ENCODE data around the gene TARBP2. TPM values are rescaled to one million over a fixed set of nuclear protein-coding genes. Genes with fewer than 3 reads are reported as not detected.

The TARBP2 gene
- total RNA-seq, 1 experiment from 2014 or later: 82.0 TPM

DNA sequence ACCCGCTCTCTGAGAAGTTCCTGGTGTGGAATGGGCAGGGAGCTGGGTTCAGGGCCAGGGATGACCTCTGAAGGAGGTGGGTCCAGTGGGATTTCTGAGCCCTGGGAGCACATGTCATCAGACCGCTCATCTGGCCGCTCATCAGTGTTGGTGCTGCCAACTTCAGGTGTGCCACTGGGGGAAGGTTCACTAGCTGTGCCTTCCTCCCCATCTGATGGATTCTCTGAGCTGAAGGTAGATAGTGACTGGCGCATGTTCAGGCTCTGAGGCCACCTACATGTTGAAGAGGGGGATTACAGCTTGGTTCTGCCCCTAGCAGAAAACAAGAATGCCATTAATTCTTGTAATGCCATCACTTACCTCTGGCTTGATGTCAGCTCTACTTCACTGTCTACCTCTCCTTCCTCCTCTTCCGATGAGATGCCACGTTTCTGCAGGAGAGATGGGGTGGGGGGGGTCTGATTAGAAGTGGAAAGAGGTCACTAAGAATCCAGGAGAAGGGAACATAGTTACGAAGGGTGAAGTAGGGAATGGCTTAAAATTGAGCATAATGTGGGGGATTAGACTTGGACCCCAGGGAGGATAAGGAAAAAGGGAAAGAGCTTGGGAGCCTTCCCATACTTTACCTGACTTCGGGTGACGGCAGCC is 19.0 kb upstream of the TARBP2 start:
- H3K4me3 ChIP-seq (ENCODE audit: low read length): no peak overlapping the region
- POLR2A ChIA-PET (ENCODE audit: unreplicated experiment): no interaction called here
- H3K9me2 ChIP-seq (replicated peaks; ENCODE audit: low read length): no peaks in the 10 kb centered on the region
- TF ChIP-seq EZH2phosphoT487 (IDR thresholded peaks at IDR 0.05; ENCODE audit: borderline replicate concordance, low read length): no peak
- TF ChIP-seq, protein P1, sequence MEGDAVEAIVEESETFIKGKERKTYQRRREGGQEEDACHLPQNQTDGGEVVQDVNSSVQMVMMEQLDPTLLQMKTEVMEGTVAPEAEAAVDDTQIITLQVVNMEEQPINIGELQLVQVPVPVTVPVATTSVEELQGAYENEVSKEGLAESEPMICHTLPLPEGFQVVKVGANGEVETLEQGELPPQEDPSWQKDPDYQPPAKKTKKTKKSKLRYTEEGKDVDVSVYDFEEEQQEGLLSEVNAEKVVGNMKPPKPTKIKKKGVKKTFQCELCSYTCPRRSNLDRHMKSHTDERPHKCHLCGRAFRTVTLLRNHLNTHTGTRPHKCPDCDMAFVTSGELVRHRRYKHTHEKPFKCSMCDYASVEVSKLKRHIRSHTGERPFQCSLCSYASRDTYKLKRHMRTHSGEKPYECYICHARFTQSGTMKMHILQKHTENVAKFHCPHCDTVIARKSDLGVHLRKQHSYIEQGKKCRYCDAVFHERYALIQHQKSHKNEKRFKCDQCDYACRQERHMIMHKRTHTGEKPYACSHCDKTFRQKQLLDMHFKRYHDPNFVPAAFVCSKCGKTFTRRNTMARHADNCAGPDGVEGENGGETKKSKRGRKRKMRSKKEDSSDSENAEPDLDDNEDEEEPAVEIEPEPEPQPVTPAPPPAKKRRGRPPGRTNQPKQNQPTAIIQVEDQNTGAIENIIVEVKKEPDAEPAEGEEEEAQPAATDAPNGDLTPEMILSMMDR (conservative IDR thresholded peaks at IDR 0.05; ENCODE audit: low read depth, low read length): peak; percentile 33
- ATAC-seq (peak; percentile 26), DNase-seq (peak; percentile 36)
- H3K4me2 ChIP-seq (ENCODE audit: low read length): no peak overlapping the region
- H3K9me3 ChIP-seq (ENCODE audit: low read length): no peaks in the 10 kb centered on the region
- TSS peak; percentile 4 for BruUV-seq (replicated peaks)
- peaks cover 37% of the 10 kb centered on the region for H4K20me1 ChIP-seq (ENCODE audit: low read length)
- H3K79me2 ChIP-seq (ENCODE audit: low read length): no peaks in the 10 kb centered on the region; the same call in 1 of the 2 replicates
- intact Hi-C loops (cut with micrococcal nuclease): no loop called here
- peaks cover 59% of the 10 kb centered on the region for H3K36me3 ChIP-seq (ENCODE audit: low read depth, low read length)
- no peak overlapping the region for H2AFZ ChIP-seq (ENCODE audit: low read length)
- no peaks in the 10 kb centered on the region for H3K27me3 ChIP-seq (ENCODE audit: low read length)
- H3F3A ChIP-seq (ENCODE audit: low read length, unreplicated experiment): peaks cover 25% of the 10 kb centered on the region
- no peak overlapping the region for H3K9ac ChIP-seq (ENCODE audit: low read length)
- no peaks in the 10 kb centered on the region for H3K4me1 ChIP-seq (ENCODE audit: insufficient read depth, low read length)
- no peak overlapping the region for H3K27ac ChIP-seq (ENCODE audit: low read length)
- CTCF ChIA-PET: interaction anchor here (0.8 to 1.0 kb wide), 2 partner anchors 23 to 26 kb away, joined by 4 to 9 read pairs; no protein-coding TSS in a partner anchor

DNA sequence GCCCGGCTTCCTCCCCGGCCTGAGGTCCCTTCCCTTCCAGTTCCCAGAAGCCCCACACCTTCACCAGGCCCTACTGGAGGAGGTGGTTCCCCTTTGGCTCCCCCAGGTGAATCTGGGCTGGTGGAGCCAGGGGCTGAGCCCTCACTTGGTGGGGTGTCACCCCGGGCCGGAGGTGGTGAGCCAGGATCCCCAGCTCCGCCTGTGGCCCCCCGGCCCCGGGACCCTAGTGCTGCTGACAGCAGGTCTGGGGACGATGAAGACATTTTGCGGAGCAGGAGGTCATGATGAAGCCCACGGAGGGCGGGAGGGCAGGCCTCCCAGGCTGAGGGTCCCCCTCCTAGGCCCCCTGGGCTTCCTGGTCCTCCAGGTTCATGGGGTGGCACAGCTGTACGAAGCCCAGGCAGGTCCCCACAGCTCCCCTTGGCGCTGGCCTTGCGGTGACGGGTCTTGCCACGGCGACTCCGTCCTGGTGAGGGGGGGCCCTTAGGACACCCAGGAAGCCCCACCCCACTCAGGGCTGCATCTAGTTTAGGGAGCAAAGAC is 18.4 kb upstream of the TARBP2 start:
- no peaks in the 10 kb centered on the region for H3K9me2 ChIP-seq (replicated peaks; ENCODE audit: low read length)
- no peak for ATAC-seq
- no TSS peak for BruUV-seq (replicated peaks)
- no peak overlapping the region for H3K4me3 ChIP-seq (ENCODE audit: low read length)
- H3F3A ChIP-seq (ENCODE audit: low read length, unreplicated experiment): peaks cover 24% of the 10 kb centered on the region
- peaks cover 57% of the 10 kb centered on the region for H3K36me3 ChIP-seq (ENCODE audit: low read depth, low read length)
- H4K20me1 ChIP-seq (ENCODE audit: low read length): peaks cover 33% of the 10 kb centered on the region
- no peak for DNase-seq
- H3K79me2 ChIP-seq (ENCODE audit: low read length): no peaks in the 10 kb centered on the region; the same call in 1 of the 2 replicates
- H3K9me3 ChIP-seq (ENCODE audit: low read length): no peaks in the 10 kb centered on the region
- no peak overlapping the region for H3K9ac ChIP-seq (ENCODE audit: low read length)
- H3K4me1 ChIP-seq (ENCODE audit: insufficient read depth, low read length): no peaks in the 10 kb centered on the region
- H3K27ac ChIP-seq (ENCODE audit: low read length): no peak overlapping the region
- ChIA-PET CTCF (interaction anchor here (0.9 kb wide), 1 partner anchor 26 kb away, joined by 4 read pairs; no protein-coding TSS in a partner anchor), POLR2A (ENCODE audit: unreplicated experiment) (interaction anchor here (0.5 kb wide), 1 partner anchor 9 kb away, joined by 7 read pairs; no protein-coding TSS in a partner anchor)
- no peak overlapping the region for H3K4me2 ChIP-seq (ENCODE audit: low read length)
- intact Hi-C loops (cut with micrococcal nuclease): no loop called here
- H2AFZ ChIP-seq (ENCODE audit: low read length): no peak overlapping the region
- TF ChIP-seq EZH2phosphoT487 (IDR thresholded peaks at IDR 0.05; ENCODE audit: borderline replicate concordance, low read length): no peak
- TF ChIP-seq EZH2 (IDR thresholded peaks at IDR 0.05; ENCODE audit: low read length, unreplicated experiment): no peak
- TF ChIP-seq, protein P1 (conservative IDR thresholded peaks at IDR 0.05; ENCODE audit: low read depth, low read length): no peak
- H3K27me3 ChIP-seq (ENCODE audit: low read length): no peaks in the 10 kb centered on the region

Data from PC-3 (cell line).